Fibroblast of the aortic adventitia (primary cell): ENCODE results near the gene DCTN1. TPM values are rescaled to one million over a fixed set of nuclear protein-coding genes. Genes with fewer than 3 reads are reported as not detected.
"Not testable (repeated sequence)": the region's sequence is repeated elsewhere in the genome, so short reads cannot be mapped to it uniquely, and the experiment has no call there.

Experiments
- DNase-seq: peaks from one replicate; pipeline ENCODE4 v3.0.0-alpha.2; 2010; ENCODE audit warnings: low read depth
- H3K4me3 ChIP-seq: 2 replicates; pipeline ENCODE4 v1.5.1; 2011; ENCODE audit warnings: low read depth, mild to moderate bottlenecking, control low read depth, low read length, moderate library complexity
- CTCF ChIP-seq: IDR thresholded peaks from 2 replicates; pipeline ENCODE4 v1.5.1; 2011; ENCODE audit warnings: mild to moderate bottlenecking, low read length, control low read depth, inconsistent platforms; ENCODE audit not compliant: insufficient read depth
- total RNA-seq: library from RNA; depleted of rRNA; stranded (reverse); fragments of >200 nt; gene quantifications from 2 replicates; pipeline ENCODE4 v1.2.3, GENCODE V29; 2012; ENCODE audit warnings: low replicate concordance

Gene DCTN1
- total RNA-seq, 1 donor = 147 TPM

- H3K4me3 ChIP-seq = no peak overlapping the region
- TF ChIP-seq CTCF = no peak
- no peak for DNase-seq
Observed at GRCh38 chr2:74424139-74424992, 44.3 kb upstream of the DCTN1 start.

GRCh38 chr2:74423231-74424095 is 43.4 kb upstream of the DCTN1 start:
- H3K4me3 ChIP-seq = no peak overlapping the region
- TF ChIP-seq CTCF = no peak
- no peak for DNase-seq

- peak; percentile 73 for DNase-seq
- H3K4me3 ChIP-seq = peak within 1 kb of the TSS; percentile 89
- no peak for TF ChIP-seq CTCF
Observed at GRCh38 chr2:74421221-74421870, 41.2 kb upstream of the DCTN1 start, which contains the start of the genes C2orf81 and WDR54. Gene C2orf81 (minus strand): TSS chr2:74421619. CDS start chr2:74421560, 59 bp downstream. Gene WDR54 (plus strand): TSS chr2:74421730. CDS start chr2:74422154, 424 bp downstream.

- DNase-seq = not testable (repeated sequence)
Observed at GRCh38 chr2:74420443-74421103, 40.5 kb upstream of the DCTN1 start.

GRCh38 chr2:74420006-74420405 is 39.9 kb upstream of the DCTN1 start:
- no peak for DNase-seq
- no peak for TF ChIP-seq CTCF

More at GRCh38 chr2:74420443-74421103, 40.5 kb upstream of the DCTN1 start:
- peak overlapping the region; percentile 89 for H3K4me3 ChIP-seq

GRCh38 chr2:74419345-74419744 is 39.2 kb upstream of the DCTN1 start:
- DNase-seq = no peak
- TF ChIP-seq CTCF = no peak

More at GRCh38 chr2:74420006-74420405, 39.9 kb upstream of the DCTN1 start:
- H3K4me3 ChIP-seq = no peak overlapping the region

More at GRCh38 chr2:74419345-74419744, 39.2 kb upstream of the DCTN1 start:
- no peak overlapping the region for H3K4me3 ChIP-seq
